ENCODE results near the gene CEACAM19.
A peak's percentile ranks its signal among the peaks of the same experiment; 100 is the strongest.
"Not testable (repeated sequence)": the region's sequence is repeated elsewhere in the genome, so short reads cannot be mapped to it uniquely, and the experiment has no call there.

Gene CEACAM19

DNA sequence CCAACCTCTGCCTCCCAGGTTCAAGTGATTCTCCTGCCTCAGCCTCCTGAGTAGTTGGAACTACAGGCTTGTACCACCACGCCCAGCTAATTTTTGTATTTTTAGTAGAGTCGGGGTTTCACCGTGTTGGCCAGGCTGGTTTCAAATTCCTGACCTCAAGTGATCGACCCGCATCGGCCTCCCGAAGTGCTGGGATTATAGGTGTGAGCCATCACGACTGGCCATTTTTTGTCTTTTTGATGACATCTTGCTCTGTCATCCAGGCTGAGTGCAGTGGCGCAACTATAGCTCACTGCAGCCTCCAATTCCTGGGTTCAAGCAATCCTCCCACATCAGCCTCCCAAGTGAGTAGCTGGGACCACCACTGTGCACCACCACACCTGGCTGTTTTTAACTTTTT, 49.1 kb downstream of the CEACAM19 start:
- not testable (repeated sequence) for H3K4me2 ChIP-seq (ENCODE audit: low read length); H3K27me3 ChIP-seq (ENCODE audit: control insufficient read depth, insufficient read depth, low read length); H3K9ac ChIP-seq (ENCODE audit: low read depth, low read length); H3K36me3 ChIP-seq (ENCODE audit: insufficient read depth, low read length); H3K4me3 ChIP-seq (ENCODE audit: low read length); H3K9me3 ChIP-seq (replicated peaks; ENCODE audit: low read length)
- H3K4me1 ChIP-seq (ENCODE audit: control insufficient read depth, insufficient read depth, low read length): peaks cover 30% of the 10 kb centered on the region

GRCh38 chr19:44720945-44721344, 49.7 kb downstream of the CEACAM19 start:
- H3K4me3 ChIP-seq (ENCODE audit: low read length): no peak overlapping the region
- no peak overlapping the region for H3K9ac ChIP-seq (ENCODE audit: low read depth, low read length)
- H3K4me2 ChIP-seq (ENCODE audit: low read length): peak overlapping the region; percentile 41
- peaks cover 33% of the 10 kb centered on the region for H3K4me1 ChIP-seq (ENCODE audit: control insufficient read depth, insufficient read depth, low read length)
- H3K9me3 ChIP-seq (replicated peaks; ENCODE audit: low read length): no peaks in the 10 kb centered on the region
- peaks cover 4% of the 10 kb centered on the region for H3K27me3 ChIP-seq (ENCODE audit: control insufficient read depth, insufficient read depth, low read length)
- no peaks in the 10 kb centered on the region for H3K36me3 ChIP-seq (ENCODE audit: insufficient read depth, low read length)

DNA sequence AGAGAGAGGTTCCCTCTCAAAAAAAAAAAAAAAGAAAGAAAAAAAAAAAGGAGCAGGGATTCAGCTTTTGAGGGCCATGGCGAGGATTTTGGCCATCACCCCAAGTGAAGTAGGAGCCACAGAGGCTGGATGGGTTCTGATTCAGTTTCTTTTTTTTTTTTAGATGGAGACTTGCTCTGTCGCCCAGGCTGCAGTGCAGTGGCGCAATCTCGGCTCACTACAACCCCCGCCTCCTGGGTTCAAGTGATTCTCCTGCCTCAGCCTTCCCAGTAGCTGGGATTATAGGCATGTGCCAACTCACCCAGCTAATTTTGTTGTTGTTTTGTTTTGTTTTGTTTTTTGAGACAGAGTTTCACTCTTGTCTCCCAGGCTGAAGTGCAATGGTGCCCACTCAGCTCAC, 50.1 kb downstream of the CEACAM19 start:
- not testable (repeated sequence) for H3K9ac ChIP-seq (ENCODE audit: low read depth, low read length); H3K9me3 ChIP-seq (replicated peaks; ENCODE audit: low read length); H3K27me3 ChIP-seq (ENCODE audit: control insufficient read depth, insufficient read depth, low read length); H3K4me3 ChIP-seq (ENCODE audit: low read length); H3K36me3 ChIP-seq (ENCODE audit: insufficient read depth, low read length)
- H3K4me1 ChIP-seq (ENCODE audit: control insufficient read depth, insufficient read depth, low read length): peaks cover 33% of the 10 kb centered on the region
- H3K4me2 ChIP-seq (ENCODE audit: low read length): peak overlapping the region; percentile 41

DNA sequence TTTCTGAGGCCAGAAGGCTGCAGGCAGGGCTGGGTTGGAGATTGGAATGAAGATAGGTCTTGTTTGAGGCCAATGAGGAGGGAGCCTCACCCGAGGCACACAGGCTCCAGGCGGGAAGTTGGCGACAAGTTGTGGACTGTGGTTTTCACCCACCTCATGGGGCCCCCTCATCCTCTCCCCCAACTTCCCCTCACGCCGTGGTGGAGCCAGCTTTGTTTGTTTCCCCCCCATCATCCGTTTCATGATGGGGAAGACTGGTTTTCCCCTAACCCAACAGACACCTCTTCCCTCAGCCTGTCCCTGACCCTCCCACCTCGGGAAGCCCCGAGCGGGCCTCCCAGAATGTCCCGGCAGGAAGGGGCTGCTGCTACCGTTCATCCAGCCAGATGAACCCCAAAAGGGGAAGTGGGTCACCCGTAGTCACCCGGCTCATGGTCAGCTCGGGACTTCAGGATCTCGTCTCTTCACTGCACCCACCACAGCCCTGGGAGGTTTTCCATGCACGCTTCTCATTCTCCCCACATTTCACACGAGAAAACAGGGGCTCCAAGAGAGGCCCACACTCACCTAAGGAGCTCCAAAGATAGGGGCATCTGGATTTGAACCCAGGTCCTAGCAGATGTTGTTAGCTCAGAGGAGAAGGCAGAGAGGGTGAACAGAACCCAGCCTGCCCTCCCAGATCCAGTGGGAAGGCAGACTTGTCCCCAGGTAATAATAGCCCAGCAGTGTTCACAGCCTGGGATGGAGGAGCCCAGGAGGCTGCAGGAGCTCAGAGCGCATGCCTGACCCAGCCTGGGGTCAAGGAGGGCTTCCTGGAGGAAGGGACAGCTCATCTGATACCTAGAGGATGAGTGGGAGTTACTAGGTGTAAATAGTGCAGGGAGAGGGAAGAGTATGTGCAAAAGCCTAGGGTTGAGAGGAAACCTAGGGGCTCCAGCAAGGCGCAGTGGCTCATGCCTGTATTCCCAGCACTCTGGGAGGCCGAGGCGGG, 51.1 kb downstream of the CEACAM19 start:
- Histone ChIP-seq H3K9ac (ENCODE audit: low read depth, low read length) (no peak overlapping the region), H3K27me3 (ENCODE audit: control insufficient read depth, insufficient read depth, low read length) (peaks cover 4% of the 10 kb centered on the region), H3K4me1 (ENCODE audit: control insufficient read depth, insufficient read depth, low read length) (peaks cover 33% of the 10 kb centered on the region), H3K36me3 (ENCODE audit: insufficient read depth, low read length) (no peaks in the 10 kb centered on the region), H3K4me3 (ENCODE audit: low read length) (no peak overlapping the region), H3K9me3 (replicated peaks; ENCODE audit: low read length) (no peaks in the 10 kb centered on the region), H3K4me2 (ENCODE audit: low read length) (no peak overlapping the region)

- peaks cover 4% of the 10 kb centered on the region for H3K27me3 ChIP-seq (ENCODE audit: control insufficient read depth, insufficient read depth, low read length)
- no peaks in the 10 kb centered on the region for H3K9me3 ChIP-seq (replicated peaks; ENCODE audit: low read length)
- no peak overlapping the region for H3K9ac ChIP-seq (ENCODE audit: low read depth, low read length)
- no peak overlapping the region for H3K4me3 ChIP-seq (ENCODE audit: low read length)
- peaks cover 30% of the 10 kb centered on the region for H3K4me1 ChIP-seq (ENCODE audit: control insufficient read depth, insufficient read depth, low read length)
- no peaks in the 10 kb centered on the region for H3K36me3 ChIP-seq (ENCODE audit: insufficient read depth, low read length)
- no peak overlapping the region for H3K4me2 ChIP-seq (ENCODE audit: low read length)
Measured at GRCh38 chr19:44723299-44723951, 52.1 kb downstream of the CEACAM19 start.

- Histone ChIP-seq H3K27me3 (ENCODE audit: control insufficient read depth, insufficient read depth, low read length) (peaks cover 4% of the 10 kb centered on the region), H3K4me3 (ENCODE audit: low read length) (no peak overlapping the region), H3K36me3 (ENCODE audit: insufficient read depth, low read length) (no peaks in the 10 kb centered on the region), H3K9ac (ENCODE audit: low read depth, low read length) (peak overlapping the region; percentile 8), H3K4me2 (ENCODE audit: low read length) (no peak overlapping the region), H3K4me1 (ENCODE audit: control insufficient read depth, insufficient read depth, low read length) (peaks cover 25% of the 10 kb centered on the region), H3K9me3 (replicated peaks; ENCODE audit: low read length) (no peaks in the 10 kb centered on the region)
Measured at GRCh38 chr19:44723952-44724319, 52.7 kb downstream of the CEACAM19 start.

- H3K27me3 ChIP-seq (ENCODE audit: control insufficient read depth, insufficient read depth, low read length): peaks cover 4% of the 10 kb centered on the region
- H3K4me1 ChIP-seq (ENCODE audit: control insufficient read depth, insufficient read depth, low read length): peaks cover 21% of the 10 kb centered on the region
- H3K9ac ChIP-seq (ENCODE audit: low read depth, low read length): no peak overlapping the region
- H3K4me3 ChIP-seq (ENCODE audit: low read length): no peak overlapping the region
- H3K4me2 ChIP-seq (ENCODE audit: low read length): peak overlapping the region; percentile 39
- no peaks in the 10 kb centered on the region for H3K36me3 ChIP-seq (ENCODE audit: insufficient read depth, low read length)
- H3K9me3 ChIP-seq (replicated peaks; ENCODE audit: low read length): no peaks in the 10 kb centered on the region
Measured at GRCh38 chr19:44725251-44725650, 54.0 kb downstream of the CEACAM19 start.

- no peak overlapping the region for H3K9ac ChIP-seq (ENCODE audit: low read depth, low read length)
- no peaks in the 10 kb centered on the region for H3K9me3 ChIP-seq (replicated peaks; ENCODE audit: low read length)
- H3K4me1 ChIP-seq (ENCODE audit: control insufficient read depth, insufficient read depth, low read length): peaks cover 21% of the 10 kb centered on the region
- H3K4me3 ChIP-seq (ENCODE audit: low read length): no peak overlapping the region
- peaks cover 4% of the 10 kb centered on the region for H3K27me3 ChIP-seq (ENCODE audit: control insufficient read depth, insufficient read depth, low read length)
- no peaks in the 10 kb centered on the region for H3K36me3 ChIP-seq (ENCODE audit: insufficient read depth, low read length)
- peak overlapping the region; percentile 39 for H3K4me2 ChIP-seq (ENCODE audit: low read length)
Measured at GRCh38 chr19:44725684-44726083, 54.4 kb downstream of the CEACAM19 start.

DNA sequence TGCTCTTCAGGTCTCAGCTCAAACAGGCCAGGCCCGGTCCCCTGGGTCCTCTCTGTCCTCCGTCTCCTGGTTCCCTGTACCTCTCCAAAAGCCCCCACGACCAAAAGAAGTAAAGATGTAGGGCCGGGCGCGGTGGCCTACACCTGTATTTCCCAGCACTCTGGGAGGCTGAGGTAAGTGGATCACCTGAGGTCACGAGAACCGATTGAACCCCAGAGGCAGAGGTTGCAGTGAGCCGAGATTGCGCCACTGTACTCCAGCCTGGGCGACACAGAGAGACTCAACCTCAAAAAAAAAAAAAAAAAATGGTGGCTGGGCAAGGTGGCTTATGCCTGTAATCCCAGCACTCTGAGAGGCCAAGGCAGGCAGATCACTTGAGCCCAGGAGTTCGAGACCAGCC, 55.2 kb downstream of the CEACAM19 start:
- peaks cover 17% of the 10 kb centered on the region for H3K4me1 ChIP-seq (ENCODE audit: control insufficient read depth, insufficient read depth, low read length)

DNA sequence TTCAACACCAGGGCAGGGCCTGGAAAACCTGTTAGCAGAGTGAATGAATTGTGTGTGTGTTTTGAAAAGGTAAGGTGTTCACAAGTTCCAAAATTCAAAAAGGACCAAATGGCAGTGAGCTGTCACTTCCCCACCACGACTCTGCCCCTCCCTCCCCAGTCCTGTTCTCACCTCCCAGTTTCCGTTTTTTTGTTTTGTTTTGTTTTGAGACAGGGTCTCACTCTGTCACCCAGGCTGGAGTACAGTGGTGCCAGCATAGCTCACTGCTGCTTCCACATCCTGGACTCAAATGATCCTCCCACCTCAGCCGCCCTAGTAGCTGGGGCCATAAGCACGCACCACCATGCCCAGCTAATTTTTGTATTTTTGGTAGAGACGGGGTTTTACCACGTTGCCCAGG, 56.9 kb downstream of the CEACAM19 start:
- Histone ChIP-seq H3K27me3 (ENCODE audit: control insufficient read depth, insufficient read depth, low read length) (no peaks in the 10 kb centered on the region), H3K4me1 (ENCODE audit: control insufficient read depth, insufficient read depth, low read length) (peaks cover 17% of the 10 kb centered on the region), H3K4me3 (ENCODE audit: low read length) (no peak overlapping the region), H3K9me3 (replicated peaks; ENCODE audit: low read length) (no peaks in the 10 kb centered on the region), H3K36me3 (ENCODE audit: insufficient read depth, low read length) (no peaks in the 10 kb centered on the region), H3K4me2 (ENCODE audit: low read length) (no peak overlapping the region), H3K9ac (ENCODE audit: low read depth, low read length) (no peak overlapping the region)

More for the DNA sequence above, 55.2 kb downstream of the CEACAM19 start:
- Histone ChIP-seq H3K36me3 (ENCODE audit: insufficient read depth, low read length) (no peaks in the 10 kb centered on the region), H3K27me3 (ENCODE audit: control insufficient read depth, insufficient read depth, low read length) (peaks cover 4% of the 10 kb centered on the region), H3K4me3 (ENCODE audit: low read length) (no peak overlapping the region), H3K9ac (ENCODE audit: low read depth, low read length) (no peak overlapping the region), H3K9me3 (replicated peaks; ENCODE audit: low read length) (no peaks in the 10 kb centered on the region), H3K4me2 (ENCODE audit: low read length) (no peak overlapping the region)

- no peaks in the 10 kb centered on the region for H3K9me3 ChIP-seq (replicated peaks; ENCODE audit: low read length)
- H3K36me3 ChIP-seq (ENCODE audit: insufficient read depth, low read length): no peaks in the 10 kb centered on the region
- H3K4me2 ChIP-seq (ENCODE audit: low read length): no peak overlapping the region
- no peak overlapping the region for H3K4me3 ChIP-seq (ENCODE audit: low read length)
- peaks cover 10% of the 10 kb centered on the region for H3K4me1 ChIP-seq (ENCODE audit: control insufficient read depth, insufficient read depth, low read length)
- no peaks in the 10 kb centered on the region for H3K27me3 ChIP-seq (ENCODE audit: control insufficient read depth, insufficient read depth, low read length)
- H3K9ac ChIP-seq (ENCODE audit: low read depth, low read length): no peak overlapping the region
Measured at GRCh38 chr19:44729516-44730033, 58.3 kb downstream of the CEACAM19 start.

Data from skeletal muscle satellite cell (primary cell).